ENCODE results near the gene TACC2. TPM values are rescaled to one million over a fixed set of nuclear protein-coding genes. Genes with fewer than 3 reads are reported as not detected.
"Not testable (repeated sequence)": the region's sequence is repeated elsewhere in the genome, so short reads cannot be mapped to it uniquely, and the experiment has no call there.

The TACC2 gene
- total RNA-seq, 5 donors from 2014 or later (not counting 1 experiment from before 2014, with no cell fraction given), result 0.46 to 0.70 (median 0.60) TPM; not detected in 2

DNA sequence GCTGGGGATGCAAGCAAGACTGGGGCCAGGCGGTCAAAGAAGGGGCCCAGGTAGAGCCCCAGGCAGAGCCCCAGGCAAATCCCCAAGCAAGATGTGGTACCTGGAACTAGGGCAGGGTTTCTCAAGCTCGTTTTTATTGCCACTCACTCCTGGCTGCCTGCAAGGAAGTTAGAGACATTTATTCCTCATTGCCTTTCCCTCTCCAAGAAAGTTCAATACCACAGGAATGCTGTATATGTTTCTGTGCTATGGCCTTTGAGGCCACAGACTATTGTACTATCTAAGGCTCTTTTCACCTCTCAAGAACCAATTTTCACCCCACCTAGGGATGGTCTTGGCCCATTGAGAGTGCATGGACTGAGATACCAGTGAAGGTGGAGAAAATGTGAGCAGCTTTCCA lies 71.3 kb downstream of the TACC2 start:
- Mint-ChIP-seq H3K27ac (no peak overlapping the region), H3K9me3 (no peaks in the 10 kb centered on the region), H3K36me3 (no peaks in the 10 kb centered on the region), H3K4me1 (no peaks in the 10 kb centered on the region), H3K27me3 (peaks cover 2 to 3% of the 10 kb centered on the region in 2 donors), H3K4me3 (no peak overlapping the region)
- H3K4me1 ChIP-seq (ENCODE audit: control insufficient read depth in 1 of 2, extremely low read depth in 1 of 2, insufficient read depth in 2 of 2, low read length in 2 of 2), result no peaks in the 10 kb centered on the region
- CTCF ChIA-PET, result no interaction called here
- H3K27me3 ChIP-seq (replicated peaks in 1 of 2; ENCODE audit: control insufficient read depth in 2 of 2, extremely low read depth in 1 of 2, insufficient read depth in 2 of 2, low read length in 1 of 2), result peaks cover 0 to 11% of the 10 kb centered on the region in 2 experiments
- POLR2A ChIA-PET, result interaction anchor here in 1 of 2 donors (0.6 kb wide), 1 partner anchor 63 kb away, joined by 3 read pairs; no protein-coding TSS in a partner anchor
- ATAC-seq (replicated peaks in 1 of 4), result no peak
- H3K36me3 ChIP-seq (ENCODE audit: control insufficient read depth in 2 of 2, extremely low read depth in 1 of 2, insufficient read depth in 1 of 2, low read length in 1 of 2), result no peaks in the 10 kb centered on the region
- no peak for DNase-seq
- no peak overlapping the region for H3K4me3 ChIP-seq (ENCODE audit: control insufficient read depth in 1 of 2, extremely low read depth in 1 of 2, low read length in 1 of 2)
- 92% methylated on average over 1 of the region's 2 CpGs for WGBS (ENCODE audit: insufficient coverage)
- H3K27ac ChIP-seq (ENCODE audit: low read length), result no peak overlapping the region
- H3K9me3 ChIP-seq, result no peaks in the 10 kb centered on the region

GRCh38 chr10:122062831-122063674 lies 74.1 kb downstream of the TACC2 start:
- ATAC-seq (replicated peaks in 1 of 4), result no peak
- no peak overlapping the region for H3K4me3 Mint-ChIP-seq
- no peak overlapping the region for H3K4me3 ChIP-seq (ENCODE audit: control insufficient read depth in 1 of 2, extremely low read depth in 1 of 2, low read length in 1 of 2)

DNA sequence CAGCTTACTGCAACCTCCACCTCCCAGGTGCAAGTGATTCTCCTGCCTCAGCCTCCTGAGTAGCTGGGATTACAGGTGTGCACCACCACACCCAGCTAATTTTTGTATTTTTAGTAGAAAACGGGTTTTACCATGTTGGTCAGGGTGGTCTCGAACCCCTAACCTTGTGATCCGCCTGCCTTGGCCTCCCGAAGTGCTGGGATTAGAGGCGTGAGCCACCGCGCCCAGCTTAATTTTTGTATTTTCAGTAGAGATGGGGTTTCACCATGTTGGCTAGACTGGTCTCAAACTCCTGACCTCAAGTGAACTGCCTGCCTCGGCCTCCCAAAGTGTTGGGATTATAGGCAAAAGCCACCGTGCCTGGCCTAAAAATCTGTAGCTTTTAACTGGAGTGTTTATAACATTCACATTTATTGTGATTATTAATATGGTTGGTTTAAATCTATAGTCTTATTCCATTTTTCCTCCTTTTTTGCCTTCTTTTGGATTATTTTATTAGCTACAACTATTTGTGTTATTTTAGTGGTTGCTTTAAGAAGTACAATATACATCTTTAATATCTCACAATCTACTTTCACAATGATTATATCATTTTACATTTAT lies 77.5 kb downstream of the TACC2 start:
- H3K4me1 ChIP-seq (ENCODE audit: control insufficient read depth in 1 of 2, extremely low read depth in 1 of 2, insufficient read depth in 2 of 2, low read length in 2 of 2); H3K27me3 Mint-ChIP-seq; H3K27me3 ChIP-seq (replicated peaks in 1 of 2; ENCODE audit: control insufficient read depth in 2 of 2, extremely low read depth in 1 of 2, insufficient read depth in 2 of 2, low read length in 1 of 2); H3K36me3 Mint-ChIP-seq; H3K36me3 ChIP-seq (ENCODE audit: control insufficient read depth in 2 of 2, extremely low read depth in 1 of 2, insufficient read depth in 1 of 2, low read length in 1 of 2); H3K4me3 Mint-ChIP-seq; H3K27ac Mint-ChIP-seq; ATAC-seq (replicated peaks in 1 of 4); H3K9me3 Mint-ChIP-seq; H3K4me1 Mint-ChIP-seq; DNase-seq; CTCF ChIA-PET; H3K4me3 ChIP-seq (ENCODE audit: control insufficient read depth in 1 of 2, extremely low read depth in 1 of 2, low read length in 1 of 2); H3K27ac ChIP-seq (ENCODE audit: low read length); H3K9me3 ChIP-seq: not testable (repeated sequence)
- POLR2A ChIA-PET, result interaction anchor here in 1 of 2 donors (0.6 kb wide), 1 partner anchor 241 kb away, joined by 3 read pairs; no protein-coding TSS in a partner anchor
- 98% methylated on average over 6 of the region's 9 CpGs for WGBS (ENCODE audit: insufficient coverage)

More at GRCh38 chr10:122062831-122063674, 74.1 kb downstream of the TACC2 start:
- Mint-ChIP-seq H3K27ac (no peak overlapping the region), H3K9me3 (peaks cover 0 to 4% (median 0%) of the 10 kb centered on the region in 3 donors), H3K27me3 (peaks cover 0 to 3% of the 10 kb centered on the region in 2 donors), H3K4me1 (no peaks in the 10 kb centered on the region), H3K36me3 (no peaks in the 10 kb centered on the region)
- ChIA-PET CTCF (interaction anchor here in 1 of 2 donors (0.6 kb wide), 1 partner anchor 1114 kb away, joined by 3 read pairs; no protein-coding TSS in a partner anchor), POLR2A (no interaction called here)
- 67% methylated on average over 4 of the region's 13 CpGs for WGBS (ENCODE audit: insufficient coverage)
- H3K27ac ChIP-seq (ENCODE audit: low read length), result no peak overlapping the region
- no peaks in the 10 kb centered on the region for H3K9me3 ChIP-seq
- H3K4me1 ChIP-seq (ENCODE audit: control insufficient read depth in 1 of 2, extremely low read depth in 1 of 2, insufficient read depth in 2 of 2, low read length in 2 of 2), result no peaks in the 10 kb centered on the region
- H3K36me3 ChIP-seq (ENCODE audit: control insufficient read depth in 2 of 2, extremely low read depth in 1 of 2, insufficient read depth in 1 of 2, low read length in 1 of 2), result no peaks in the 10 kb centered on the region
- no peak for DNase-seq
- peaks cover 0 to 3% of the 10 kb centered on the region in 2 experiments for H3K27me3 ChIP-seq (replicated peaks in 1 of 2; ENCODE audit: control insufficient read depth in 2 of 2, extremely low read depth in 1 of 2, insufficient read depth in 2 of 2, low read length in 1 of 2)

GRCh38 chr10:122068844-122069243 lies 79.9 kb downstream of the TACC2 start:
- peaks cover 0 to 13% of the 10 kb centered on the region in 2 donors for H3K27me3 Mint-ChIP-seq
- ChIA-PET CTCF (no interaction called here), POLR2A (no interaction called here)
- no peaks in the 10 kb centered on the region for H3K4me1 Mint-ChIP-seq
- no peak overlapping the region for H3K4me3 Mint-ChIP-seq
- Histone ChIP-seq H3K4me1 (ENCODE audit: control insufficient read depth in 1 of 2, extremely low read depth in 1 of 2, insufficient read depth in 2 of 2, low read length in 2 of 2) (no peaks in the 10 kb centered on the region), H3K9me3 (no peaks in the 10 kb centered on the region), H3K4me3 (ENCODE audit: control insufficient read depth in 1 of 2, extremely low read depth in 1 of 2, low read length in 1 of 2) (no peak overlapping the region), H3K27me3 (replicated peaks in 1 of 2; ENCODE audit: control insufficient read depth in 2 of 2, extremely low read depth in 1 of 2, insufficient read depth in 2 of 2, low read length in 1 of 2) (peaks cover 0 to 9% of the 10 kb centered on the region in 2 experiments), H3K27ac (ENCODE audit: low read length) (no peak overlapping the region), H3K36me3 (ENCODE audit: control insufficient read depth in 2 of 2, extremely low read depth in 1 of 2, insufficient read depth in 1 of 2, low read length in 1 of 2) (no peaks in the 10 kb centered on the region)
- H3K27ac Mint-ChIP-seq, result no peak overlapping the region
- DNase-seq (no peak), ATAC-seq (replicated peaks in 1 of 4) (no peak)
- WGBS (ENCODE audit: insufficient coverage), result 80% methylated on average over 5 of the region's 12 CpGs
- H3K9me3 Mint-ChIP-seq, result peaks cover 0 to 4% (median 0%) of the 10 kb centered on the region in 3 donors
- no peaks in the 10 kb centered on the region for H3K36me3 Mint-ChIP-seq

GRCh38 chr10:122072491-122072890 lies 83.5 kb downstream of the TACC2 start:
- no peak for ATAC-seq (replicated peaks in 1 of 4)
- ChIA-PET POLR2A (no interaction called here), CTCF (no interaction called here)
- 94% methylated on average over 6 of the region's 9 CpGs for WGBS (ENCODE audit: insufficient coverage)
- Mint-ChIP-seq H3K27me3 (peaks cover 0 to 13% of the 10 kb centered on the region in 2 donors), H3K9me3 (no peaks in the 10 kb centered on the region), H3K27ac (no peak overlapping the region), H3K4me1 (no peaks in the 10 kb centered on the region), H3K36me3 (no peaks in the 10 kb centered on the region), H3K4me3 (no peak overlapping the region)
- Histone ChIP-seq H3K4me3 (ENCODE audit: control insufficient read depth in 1 of 2, extremely low read depth in 1 of 2, low read length in 1 of 2) (no peak overlapping the region), H3K36me3 (ENCODE audit: control insufficient read depth in 2 of 2, extremely low read depth in 1 of 2, insufficient read depth in 1 of 2, low read length in 1 of 2) (no peaks in the 10 kb centered on the region), H3K9me3 (no peaks in the 10 kb centered on the region), H3K27me3 (replicated peaks in 1 of 2; ENCODE audit: control insufficient read depth in 2 of 2, extremely low read depth in 1 of 2, insufficient read depth in 2 of 2, low read length in 1 of 2) (peaks cover 0 to 9% of the 10 kb centered on the region in 2 experiments), H3K27ac (ENCODE audit: low read length) (no peak overlapping the region), H3K4me1 (ENCODE audit: control insufficient read depth in 1 of 2, extremely low read depth in 1 of 2, insufficient read depth in 2 of 2, low read length in 2 of 2) (no peaks in the 10 kb centered on the region)
- DNase-seq, result no peak

DNA sequence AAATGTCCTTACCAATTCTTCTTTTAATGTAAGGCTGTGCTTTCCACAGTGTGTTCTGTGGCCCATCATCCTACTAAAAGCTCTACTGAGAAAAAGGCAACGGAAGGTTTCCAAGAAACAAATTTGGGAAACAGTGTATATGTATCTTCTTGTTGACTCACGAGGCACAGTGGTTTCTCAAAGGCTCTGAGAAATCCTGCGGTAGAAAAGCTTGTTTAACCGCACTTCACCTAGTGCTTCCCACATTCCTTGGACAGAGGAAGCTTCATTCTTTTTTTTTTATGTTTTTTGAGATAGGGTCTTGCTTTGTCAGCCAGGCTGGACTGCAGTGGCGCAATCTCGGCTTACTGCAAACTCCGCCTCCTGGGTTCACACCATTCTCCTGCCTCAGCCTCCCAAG lies 84.5 kb downstream of the TACC2 start:
- Mint-ChIP-seq H3K27ac (no peak overlapping the region), H3K4me3 (no peak overlapping the region), H3K36me3 (no peaks in the 10 kb centered on the region), H3K9me3 (no peaks in the 10 kb centered on the region), H3K4me1 (no peaks in the 10 kb centered on the region), H3K27me3 (peaks cover 0 to 13% of the 10 kb centered on the region in 2 donors)
- Histone ChIP-seq H3K4me1 (ENCODE audit: control insufficient read depth in 1 of 2, extremely low read depth in 1 of 2, insufficient read depth in 2 of 2, low read length in 2 of 2) (no peaks in the 10 kb centered on the region), H3K9me3 (no peaks in the 10 kb centered on the region), H3K4me3 (ENCODE audit: control insufficient read depth in 1 of 2, extremely low read depth in 1 of 2, low read length in 1 of 2) (no peak overlapping the region), H3K27me3 (replicated peaks in 1 of 2; ENCODE audit: control insufficient read depth in 2 of 2, extremely low read depth in 1 of 2, insufficient read depth in 2 of 2, low read length in 1 of 2) (peaks cover 0 to 9% of the 10 kb centered on the region in 2 experiments), H3K36me3 (ENCODE audit: control insufficient read depth in 2 of 2, extremely low read depth in 1 of 2, insufficient read depth in 1 of 2, low read length in 1 of 2) (no peaks in the 10 kb centered on the region), H3K27ac (ENCODE audit: low read length) (no peak overlapping the region)
- DNase-seq (no peak), ATAC-seq (replicated peaks in 1 of 4) (no peak)
- WGBS (ENCODE audit: insufficient coverage), result no CpG with 5 or more reads among the region's 7 CpGs
- CTCF ChIA-PET, result interaction anchor here in 1 of 2 donors (0.6 kb wide), 1 partner anchor 705 kb away, joined by 3 read pairs; no protein-coding TSS in a partner anchor
- POLR2A ChIA-PET, result interaction anchor here in 1 of 2 donors (0.7 kb wide), 1 partner anchor 1128 kb away, joined by 8 read pairs; no protein-coding TSS in a partner anchor
